Breast epithelium (tissue), 3 donors: ENCODE results near the gene PSMG1.

Experiments used
- POLR2AphosphoS5 ChIP-seq, 3 donors: sonication (generic); formaldehyde crosslinking; IDR thresholded peaks; one replicate each; pipeline ENCODE4 v1.6.1; 2017; ENCODE audit warnings: antibody characterized with exemption in 3 of 3
- TF ChIP-seq, protein P1 (sequence below), 3 donors: fragments of 450-650 bp; IDR thresholded peaks; one replicate each; pipeline ENCODE4 v1.5.1; 2016 to 2017; ENCODE audit warnings: antibody characterized with exemption in 3 of 3, mild to moderate bottlenecking in 3 of 3, moderate library complexity in 3 of 3

GRCh38 chr21:39187141-39187540 lies 3.9 kb upstream of the PSMG1 start:
- TF ChIP-seq, protein P1, sequence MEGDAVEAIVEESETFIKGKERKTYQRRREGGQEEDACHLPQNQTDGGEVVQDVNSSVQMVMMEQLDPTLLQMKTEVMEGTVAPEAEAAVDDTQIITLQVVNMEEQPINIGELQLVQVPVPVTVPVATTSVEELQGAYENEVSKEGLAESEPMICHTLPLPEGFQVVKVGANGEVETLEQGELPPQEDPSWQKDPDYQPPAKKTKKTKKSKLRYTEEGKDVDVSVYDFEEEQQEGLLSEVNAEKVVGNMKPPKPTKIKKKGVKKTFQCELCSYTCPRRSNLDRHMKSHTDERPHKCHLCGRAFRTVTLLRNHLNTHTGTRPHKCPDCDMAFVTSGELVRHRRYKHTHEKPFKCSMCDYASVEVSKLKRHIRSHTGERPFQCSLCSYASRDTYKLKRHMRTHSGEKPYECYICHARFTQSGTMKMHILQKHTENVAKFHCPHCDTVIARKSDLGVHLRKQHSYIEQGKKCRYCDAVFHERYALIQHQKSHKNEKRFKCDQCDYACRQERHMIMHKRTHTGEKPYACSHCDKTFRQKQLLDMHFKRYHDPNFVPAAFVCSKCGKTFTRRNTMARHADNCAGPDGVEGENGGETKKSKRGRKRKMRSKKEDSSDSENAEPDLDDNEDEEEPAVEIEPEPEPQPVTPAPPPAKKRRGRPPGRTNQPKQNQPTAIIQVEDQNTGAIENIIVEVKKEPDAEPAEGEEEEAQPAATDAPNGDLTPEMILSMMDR (IDR thresholded peaks at IDR 0.05): no peak
- TF ChIP-seq POLR2AphosphoS5 (IDR thresholded peaks at IDR 0.05): no peak
